ENCODE results near the gene PCDH9.

DNA sequence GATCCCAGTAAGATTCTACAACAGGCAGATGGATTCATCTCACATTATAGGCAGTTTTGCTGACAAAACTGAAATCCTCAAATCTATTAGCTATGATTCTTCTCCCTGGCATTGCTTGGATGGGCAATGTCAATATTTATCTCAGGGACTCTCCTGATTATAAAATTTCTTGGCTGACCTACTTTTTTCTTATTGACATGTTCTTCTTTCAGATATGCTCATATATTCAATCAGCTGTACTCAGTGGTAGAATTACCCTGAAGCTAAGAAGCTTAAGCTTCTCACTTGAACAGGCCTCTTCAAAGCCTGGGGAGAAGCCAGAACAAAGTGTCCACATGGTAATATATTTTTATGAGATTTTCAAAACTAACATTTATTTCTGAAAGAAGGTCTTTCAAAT, 513.6 kb downstream of the PCDH9 start:
- no peak for TF ChIP-seq POLR2AphosphoS5 (IDR thresholded peaks at IDR 0.05; ENCODE audit: low read depth, low read length)
- no peak for TF ChIP-seq POLR2A (IDR thresholded peaks at IDR 0.05; ENCODE audit: low read depth, low read length)
- no peak for TF ChIP-seq TAF1 (IDR thresholded peaks at IDR 0.05; ENCODE audit: borderline replicate concordance, low read depth, low read length)
